Endothelial cell of umbilical vein (primary cell): ENCODE measurements around the gene PITPNB. TPM values are rescaled to one million over a fixed set of nuclear protein-coding genes. Genes with fewer than 3 reads are reported as not detected.

Experiments used
- BruUV-seq: library from RNA; stranded (reverse); fragments of 400-500 nt; replicated peaks from 2 replicates; lab custom pipeline; 2021; lab: Mats Ljungman, UMichigan
- CTCF ChIA-PET: fragments of 300-600, 350-600 bp; sonication (Branson Sonifier 250); formaldehyde crosslinking; loops from one replicate; lab custom pipeline; 2021; ENCODE audit warnings: antibody characterized with exemption, inconsistent platforms; lab: Charles Lee
- POLR2A ChIA-PET: fragments of 300-600, 350-600 bp; sonication (Branson Sonifier 250); formaldehyde crosslinking; loops from one replicate; lab custom pipeline; 2021; ENCODE audit warnings: antibody characterized with exemption, inconsistent platforms; lab: Charles Lee
- DNase-seq: peaks from one replicate; pipeline ENCODE4 v3.0.0-alpha.2; 2011; ENCODE audit warnings: low read depth, low spot score
- FAIRE-seq: peaks from 2 replicates; lab custom pipeline; 2011; peaks lifted over from hg19 to GRCh38; lab: Jason Lieb, UNC
- H2AFZ ChIP-seq: 2 replicates; pipeline ENCODE4 v1.6.0; 2012; ENCODE audit warnings: low read depth, low read length, control low read depth, inconsistent platforms
- H3K27ac ChIP-seq: 2 replicates; pipeline ENCODE4 v1.5.1; 2011; ENCODE audit warnings: low read depth, mild to moderate bottlenecking, control low read depth, low read length, moderate library complexity; ENCODE audit not compliant: insufficient read depth
- H3K27me3 ChIP-seq, 2 experiments: 2 replicates each; pipeline versions ENCODE4 v1.6.0 to v1.6.1; 2011; ENCODE audit warnings: low read length in 2 of 2, mixed read lengths in 1 of 2; ENCODE audit not compliant: control insufficient read depth in 2 of 2, insufficient read depth in 2 of 2
- H3K36me3 ChIP-seq, 2 experiments: 2 replicates in 1 of 2; 3 replicates in 1 of 2; pipeline ENCODE4 v1.5.1; 2011; ENCODE audit warnings: low read length in 2 of 2, mild to moderate bottlenecking in 1 of 2, moderate library complexity in 1 of 2; ENCODE audit not compliant: control insufficient read depth in 2 of 2, insufficient read depth in 2 of 2; ENCODE audit errors: extremely low read depth in 1 of 2
- H3K4me1 ChIP-seq: 3 replicates; pipeline ENCODE4 v1.5.1; 2011; ENCODE audit warnings: mild to moderate bottlenecking, low read length; ENCODE audit not compliant: control insufficient read depth, insufficient read depth; ENCODE audit errors: extremely low read depth
- H3K4me2 ChIP-seq: 2 replicates; pipeline ENCODE4 v1.6.1; 2011; ENCODE audit warnings: low read length, control low read depth, mixed read lengths; ENCODE audit not compliant: insufficient read depth
- H3K4me3 ChIP-seq, 3 experiments: fragments of 200-600 bp in 1 of 3; sonication (generic), shearing (Covaris generic) in 1 of 3; replicated peaks in 1 of 3; 2 replicates each; pipeline ENCODE4 v1.5.1; 2011 to 2016; ENCODE audit warnings: control low read depth in 3 of 3, low read length in 3 of 3, mild to moderate bottlenecking in 2 of 3, inconsistent platforms in 1 of 3, low read depth in 1 of 3, moderate library complexity in 1 of 3; ENCODE audit not compliant: insufficient read depth in 1 of 3
- H3K79me2 ChIP-seq: 2 replicates; pipeline ENCODE4 v1.6.0; 2012; ENCODE audit warnings: low read length, inconsistent platforms; ENCODE audit not compliant: control insufficient read depth, insufficient read depth
- H3K9ac ChIP-seq: replicated peaks from 2 replicates; pipeline ENCODE3; 2011; ENCODE audit warnings: low read length, control low read depth; ENCODE audit not compliant: insufficient read depth; ENCODE audit errors: extremely low read depth
- H3K9me1 ChIP-seq: replicated peaks from 3 replicates; pipeline ENCODE4 v1.6.0; 2011; ENCODE audit warnings: mild to moderate bottlenecking, low read length; ENCODE audit not compliant: control insufficient read depth, insufficient read depth; ENCODE audit errors: extremely low read depth
- H3K9me3 ChIP-seq: replicated peaks from 2 replicates; pipeline ENCODE4 v1.5.1; 2012; ENCODE audit warnings: low read length, inconsistent platforms; ENCODE audit not compliant: control insufficient read depth, insufficient read depth
- H4K20me1 ChIP-seq: replicated peaks from 2 replicates; pipeline ENCODE3; 2011; ENCODE audit warnings: mild to moderate bottlenecking, low read length; ENCODE audit not compliant: control insufficient read depth, insufficient read depth; ENCODE audit errors: extremely low read depth
- CTCF ChIP-seq, 2 donors: IDR thresholded peaks; 1 replicate in 1 of 2; 2 replicates in 1 of 2; pipeline ENCODE4 v1.5.1; 2011; ENCODE audit warnings: low read length in 2 of 2, mild to moderate bottlenecking in 2 of 2, moderate library complexity in 2 of 2, control low read depth in 1 of 2, inconsistent platforms in 1 of 2, low read depth in 1 of 2; ENCODE audit not compliant: insufficient read depth in 1 of 2; ENCODE audit errors: extremely low read depth in 1 of 2
- EZH2 ChIP-seq: IDR thresholded peaks from 2 replicates; pipeline ENCODE4 v1.6.1; 2012; ENCODE audit warnings: borderline replicate concordance, low read depth, mild to moderate bottlenecking, moderate library complexity, low read length, inconsistent platforms; ENCODE audit not compliant: severe bottlenecking
- FOS ChIP-seq: IDR thresholded peaks from 2 replicates; pipeline ENCODE4 v1.6.1; 2011; ENCODE audit warnings: mild to moderate bottlenecking, low read length, moderate library complexity, borderline replicate concordance; ENCODE audit not compliant: insufficient read depth
- GATA2 ChIP-seq: IDR thresholded peaks from 2 replicates; pipeline ENCODE4 v1.7.0; 2011; ENCODE audit warnings: low read depth, mild to moderate bottlenecking, moderate library complexity, mixed read lengths, low read length; ENCODE audit not compliant: insufficient read length, insufficient read depth
- JUN ChIP-seq: IDR thresholded peaks from 2 replicates; pipeline ENCODE4 v1.6.1; 2011; ENCODE audit warnings: borderline replicate concordance, low read depth; ENCODE audit not compliant: insufficient read length, insufficient read depth
- MAX ChIP-seq: IDR thresholded peaks from 2 replicates; pipeline ENCODE4 v1.6.1; 2011; ENCODE audit not compliant: insufficient read depth, insufficient read length
- MYC ChIP-seq: IDR thresholded peaks from one replicate; pipeline ENCODE4 v1.6.1; 2011; ENCODE audit warnings: mild to moderate bottlenecking, low read depth, low read length
- POLR2A ChIP-seq: IDR thresholded peaks from 2 replicates; pipeline ENCODE4 v1.6.1; 2012; ENCODE audit warnings: low read depth, mild to moderate bottlenecking, control low read depth, low read length
- POLR2AphosphoS5 ChIP-seq: IDR thresholded peaks from 2 replicates; pipeline ENCODE4 v1.6.1; 2012; ENCODE audit warnings: low read depth, mild to moderate bottlenecking, control low read depth, low read length, moderate library complexity; ENCODE audit not compliant: insufficient read depth
- dilution Hi-C: fragments of 300-500 bp; cut with MboI; formaldehyde crosslinking; loops from one replicate; pipeline ENCODE4 v1.15.0; 2019; ENCODE audit warnings: low sequenced_read_pairs; ENCODE audit not compliant: extremely low pct_ligation_motif_present
- intact Hi-C: fragments of 100-400 bp; cut with micrococcal nuclease; formaldehyde crosslinking; loops from one replicate; pipeline ENCODE4 v1.10.0; 2022
- polyA plus RNA-seq, 4 experiments: library from polyadenylated mRNA; depleted of rRNA in 3 of 4; stranded (reverse) in 3 of 4; unstranded in 1 of 4; fragments of >200 nt; gene quantifications; 2 replicates each; pipeline versions ENCODE4 v1.2.1 to v1.2.3, GENCODE V29; 2011 to 2012; ENCODE audit warnings: missing spikeins in 1 of 4
- total RNA-seq: library from RNA; stranded (reverse); gene quantifications from 2 replicates; pipeline ENCODE4 v1.2.3, GENCODE V29; 2021

The PITPNB gene
- total and polyA plus RNA-seq, 2 donors (not counting 3 experiments of a cell fraction or from before 2014, with no cell fraction given): 29.7 to 108 TPM

GRCh38 chr22:27930331-27931060 is 11.4 kb upstream of the PITPNB start:
- Histone ChIP-seq H4K20me1 (no peaks in the 10 kb centered on the region), H3K27ac (no peak overlapping the region), H3K9me1 (no peaks in the 10 kb centered on the region), H3K4me1 (no peaks in the 10 kb centered on the region), H2AFZ (no peak overlapping the region), H3K9me3 (no peaks in the 10 kb centered on the region), H3K79me2 (no peaks in the 10 kb centered on the region), H3K4me2 (no peak overlapping the region), H3K36me3 (no peaks in the 10 kb centered on the region), H3K27me3 (no peaks in the 10 kb centered on the region), H3K9ac (no peak overlapping the region), H3K4me3 (no peak overlapping the region)
- TF ChIP-seq MAX: no peak
- no peak for TF ChIP-seq JUN
- TF ChIP-seq POLR2A: no peak
- no peak for TF ChIP-seq EZH2
- TF ChIP-seq CTCF (IDR thresholded peaks at IDR 0.05; ENCODE audit: extremely low read depth in 1 of 2, insufficient read depth in 1 of 2, low read depth in 1 of 2, low read length in 2 of 2): no peak
- TF ChIP-seq POLR2AphosphoS5: no peak
- no peak for TF ChIP-seq MYC
- no peak for TF ChIP-seq FOS
- TF ChIP-seq GATA2: no peak
- DNase-seq: no peak
- CTCF ChIA-PET: interaction anchor here (0.6 to 0.9 kb wide), 3 partner anchors 15 to 39 kb away, joined by 3 to 5 read pairs (median 3); no protein-coding TSS in a partner anchor
- POLR2A ChIA-PET: no interaction called here
- FAIRE-seq: no peak
- BruUV-seq: no TSS peak
- intact Hi-C loops: no loop called here
- dilution Hi-C loops: no loop called here
